Suprapubic skin (tissue), 3 donors: ENCODE data around the gene GALNT18.

ENCODE experiments used
- EP300 ChIP-seq: sonication (generic); formaldehyde crosslinking; IDR thresholded peaks from one replicate; pipeline ENCODE4 v1.6.1; 2017; ENCODE audit warnings: antibody characterized with exemption
- TF ChIP-seq, protein P1 (sequence below), 2 donors: fragments of 200-600 bp in 1 of 2; fragments of 450-650 bp in 1 of 2; sonication (generic) in 1 of 2; IDR thresholded peaks; one replicate each; pipeline ENCODE4 v1.5.1; 2016 to 2019; ENCODE audit warnings: antibody characterized with exemption in 2 of 2, mild to moderate bottlenecking in 1 of 2, moderate library complexity in 1 of 2

DNA sequence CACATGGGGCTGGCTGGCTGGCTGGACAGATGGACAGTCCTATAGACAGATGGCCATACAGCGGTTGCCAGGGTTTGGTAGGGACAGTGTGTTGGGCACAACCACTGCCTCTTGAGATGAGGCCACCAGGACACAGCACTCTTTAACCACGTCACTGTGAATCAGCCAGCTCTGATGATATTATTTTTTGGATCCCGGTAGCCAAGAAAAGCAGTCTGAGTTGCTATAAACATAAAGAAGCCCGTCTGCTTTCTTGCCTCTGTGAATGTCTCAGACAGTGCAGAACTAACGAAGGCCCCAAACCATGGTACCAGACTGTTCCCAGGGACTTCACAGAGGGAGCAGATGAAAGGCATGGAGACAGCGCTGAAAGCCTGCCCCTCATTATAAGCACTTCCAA lies 152.9 kb downstream of the GALNT18 start:
- TF ChIP-seq, protein P1, sequence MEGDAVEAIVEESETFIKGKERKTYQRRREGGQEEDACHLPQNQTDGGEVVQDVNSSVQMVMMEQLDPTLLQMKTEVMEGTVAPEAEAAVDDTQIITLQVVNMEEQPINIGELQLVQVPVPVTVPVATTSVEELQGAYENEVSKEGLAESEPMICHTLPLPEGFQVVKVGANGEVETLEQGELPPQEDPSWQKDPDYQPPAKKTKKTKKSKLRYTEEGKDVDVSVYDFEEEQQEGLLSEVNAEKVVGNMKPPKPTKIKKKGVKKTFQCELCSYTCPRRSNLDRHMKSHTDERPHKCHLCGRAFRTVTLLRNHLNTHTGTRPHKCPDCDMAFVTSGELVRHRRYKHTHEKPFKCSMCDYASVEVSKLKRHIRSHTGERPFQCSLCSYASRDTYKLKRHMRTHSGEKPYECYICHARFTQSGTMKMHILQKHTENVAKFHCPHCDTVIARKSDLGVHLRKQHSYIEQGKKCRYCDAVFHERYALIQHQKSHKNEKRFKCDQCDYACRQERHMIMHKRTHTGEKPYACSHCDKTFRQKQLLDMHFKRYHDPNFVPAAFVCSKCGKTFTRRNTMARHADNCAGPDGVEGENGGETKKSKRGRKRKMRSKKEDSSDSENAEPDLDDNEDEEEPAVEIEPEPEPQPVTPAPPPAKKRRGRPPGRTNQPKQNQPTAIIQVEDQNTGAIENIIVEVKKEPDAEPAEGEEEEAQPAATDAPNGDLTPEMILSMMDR (IDR thresholded peaks at IDR 0.05) = no peak
- TF ChIP-seq EP300 = no peak
